Activated effector memory CD4-positive, alpha-beta T cell treated with anti-CD3 and anti-CD28 coated beads, Interleukin-2, amount 50 U/mL, for 16 hours (primary cell): ENCODE data around the gene ATOX1.

Source experiments
- DNase-seq: peaks from one replicate; pipeline ENCODE4 v3.0.0-alpha.2; 2020

The ATOX1 gene

GRCh38 chr5:151694035-151694485, 64.4 kb downstream of the ATOX1 start:
- no peak for DNase-seq
